Prostate gland (tissue), 2 donors: ENCODE measurements around the gene NOXA1. TPM values are rescaled to one million over a fixed set of nuclear protein-coding genes. Genes with fewer than 3 reads are reported as not detected.
A peak's percentile ranks its signal among the peaks of the same experiment; 100 is the strongest.

ENCODE experiments used
- DNase-seq: peaks from one replicate; pipeline ENCODE4 v3.0.0-alpha.2; 2019; ENCODE audit warnings: low spot score
- H3K27ac ChIP-seq, 2 donors: fragments of 200-600 bp; sonication (generic); 2 replicates each; pipeline ENCODE4 v1.5.1; 2017 to 2019
- H3K27me3 ChIP-seq: fragments of 200-600 bp; sonication (generic); replicated peaks from 2 replicates; pipeline ENCODE4 v1.5.1; 2019; ENCODE audit not compliant: insufficient read depth
- H3K36me3 ChIP-seq, 2 donors: fragments of 200-600 bp; sonication (generic); 1 replicate in 1 of 2; 2 replicates in 1 of 2; pipeline versions ENCODE4 v1.5.1 to v1.8.1; 2017 to 2019
- H3K4me1 ChIP-seq: fragments of 200-600 bp; sonication (generic); replicated peaks from 2 replicates; pipeline ENCODE4 v1.5.1; 2019
- H3K4me3 ChIP-seq, 2 donors: fragments of 200-600 bp; sonication (generic); 2 replicates each; pipeline ENCODE4 v1.5.1; 2017 to 2019
- H3K9me3 ChIP-seq: fragments of 200-600 bp; sonication (generic); 2 replicates; pipeline ENCODE4 v1.5.1; 2017
- CTCF ChIP-seq, 4 experiments: fragments of 200-600 bp in 2 of 4; fragments of 450-650 bp in 2 of 4; sonication (generic) in 2 of 4; IDR thresholded peaks; 1 replicate in 3 of 4; 2 replicates in 1 of 4; pipeline ENCODE4 v1.5.1; 2016 to 2019; ENCODE audit warnings: antibody characterized with exemption in 4 of 4, mild to moderate bottlenecking in 2 of 4, moderate library complexity in 2 of 4
- POLR2A ChIP-seq: fragments of 450-650 bp; IDR thresholded peaks from one replicate; pipeline ENCODE4 v1.6.1; 2016; ENCODE audit warnings: antibody characterized with exemption, mild to moderate bottlenecking
- POLR2AphosphoS5 ChIP-seq: sonication (generic); formaldehyde crosslinking; IDR thresholded peaks from one replicate; pipeline ENCODE4 v1.6.1; 2017; ENCODE audit warnings: antibody characterized with exemption
- WGBS: methylation state at CpG from one replicate; pipeline ENCODE4 v1.1.5; 2018; 5-methylcytosine and 5-hydroxymethylcytosine counted together
- intact Hi-C: fragments of 100-400 bp; cut with DNase I; formaldehyde crosslinking; loops from one replicate; pipeline ENCODE4 v1.14.2; 2022
- total RNA-seq, 2 donors: library from RNA; depleted of rRNA; stranded (reverse); fragments of >200 nt; gene quantifications; one replicate each; pipeline ENCODE4 v1.1.0, GENCODE V29; 2016

Gene NOXA1
- total RNA-seq, 2 donors from 2014 or later = 7.5 to 17.1 TPM

GRCh38 chr9:137435381-137435891, 12.2 kb downstream of the NOXA1 start:
- no peak overlapping the region for H3K4me3 ChIP-seq
- H3K9me3 ChIP-seq = no peaks in the 10 kb centered on the region
- TF ChIP-seq POLR2A = no peak
- TF ChIP-seq CTCF (IDR thresholded peaks at IDR 0.05) = no peak
- no peak for TF ChIP-seq POLR2AphosphoS5
- no peak overlapping the region for H3K27ac ChIP-seq
- H3K4me1 ChIP-seq = peaks cover 3% of the 10 kb centered on the region
- 76% methylated on average over 17 of the region's 20 CpGs for WGBS
- no peaks in the 10 kb centered on the region for H3K36me3 ChIP-seq
- intact Hi-C loops = no loop called here
- no peaks in the 10 kb centered on the region for H3K27me3 ChIP-seq
- DNase-seq = no peak

- Histone ChIP-seq H3K27ac (no peak overlapping the region), H3K27me3 (no peaks in the 10 kb centered on the region), H3K36me3 (no peaks in the 10 kb centered on the region), H3K4me1 (peaks cover 3% of the 10 kb centered on the region), H3K4me3 (no peak overlapping the region), H3K9me3 (no peaks in the 10 kb centered on the region)
- 49% methylated on average over 22 of the region's 42 CpGs for WGBS
- intact Hi-C loops = no loop called here
- peak; percentile 74 for DNase-seq
- no peak for TF ChIP-seq POLR2A
- TF ChIP-seq POLR2AphosphoS5 = peak; percentile 50
These were observed 13.0 kb downstream of the NOXA1 start for GRCh38 chr9:137435980-137436760.

GRCh38 chr9:137436761-137437600, 13.8 kb downstream of the NOXA1 start:
- no peak overlapping the region for H3K27ac ChIP-seq

GRCh38 chr9:137437691-137438590, 14.7 kb downstream of the NOXA1 start:
- no peak overlapping the region for H3K4me3 ChIP-seq
- H3K4me1 ChIP-seq = peaks cover 3% of the 10 kb centered on the region
- no peaks in the 10 kb centered on the region for H3K9me3 ChIP-seq
- intact Hi-C loops = no loop called here
- no peaks in the 10 kb centered on the region for H3K36me3 ChIP-seq
- H3K27me3 ChIP-seq = no peaks in the 10 kb centered on the region
- no peak overlapping the region for H3K27ac ChIP-seq
- 70% methylated on average over 33 of the region's 40 CpGs for WGBS
- no peak for DNase-seq
- TF ChIP-seq POLR2A (no peak), POLR2AphosphoS5 (no peak), CTCF (IDR thresholded peaks at IDR 0.05) (no peak)

More at GRCh38 chr9:137436761-137437600, 13.8 kb downstream of the NOXA1 start:
- H3K27me3 ChIP-seq = no peaks in the 10 kb centered on the region
- DNase-seq = no peak
- TF ChIP-seq POLR2A = no peak
- TF ChIP-seq CTCF (IDR thresholded peaks at IDR 0.05) = no peak
- TF ChIP-seq POLR2AphosphoS5 = no peak
- 84% methylated on average over 18 of the region's 24 CpGs for WGBS
- peaks cover 3% of the 10 kb centered on the region for H3K4me1 ChIP-seq
- no peaks in the 10 kb centered on the region for H3K36me3 ChIP-seq
- no peaks in the 10 kb centered on the region for H3K9me3 ChIP-seq
- H3K4me3 ChIP-seq = no peak overlapping the region
- intact Hi-C loops = no loop called here
